ENCODE measurements around the gene DYDC1. TPM values are rescaled to one million over a fixed set of nuclear protein-coding genes. Genes with fewer than 3 reads are reported as not detected.
A peak's percentile ranks its signal among the peaks of the same experiment; 100 is the strongest.

Gene DYDC1
- total RNA-seq (2014; rRNA removed; shearing (Covaris generic)): not detected in 2 replicates

DNA sequence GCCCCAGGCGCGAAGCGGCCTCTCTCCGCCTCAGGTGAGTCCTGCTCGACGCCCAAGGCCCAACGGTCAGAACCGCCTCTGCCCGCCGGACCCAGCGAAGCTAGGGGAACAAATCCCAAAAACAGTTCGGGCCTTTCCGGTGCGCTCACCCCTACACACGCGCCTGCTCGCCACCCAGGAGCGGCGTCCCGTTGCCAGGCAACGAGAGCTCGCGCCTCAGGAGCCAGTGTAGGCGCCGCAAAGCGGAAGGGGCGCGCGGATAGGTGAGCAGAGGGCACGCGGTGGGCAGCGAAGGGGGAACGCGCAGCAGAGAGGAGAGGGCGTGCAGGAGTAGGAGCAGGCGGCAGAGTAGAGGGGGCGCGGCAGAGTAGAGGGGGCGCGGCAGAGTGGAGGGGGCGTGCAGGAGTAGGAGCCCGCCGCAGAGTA is at the start of gene DYDC1, which contains the start of gene DYDC2:
DYDC1 (minus strand) TSS at position 193 of the 426 bp plus-strand sequence. CDS start 4,154 bp downstream, outside the sequence.
DYDC2 (plus strand) TSS at position 219 of the 426 bp plus-strand sequence. CDS start 5,663 bp downstream, outside the sequence.
- no peaks in the 10 kb centered on the region for H3K36me3 ChIP-seq
- H3K4me3 ChIP-seq: no peak within 1 kb of the TSS
- H3K9me3 ChIP-seq (replicated peaks): no peaks in the 10 kb centered on the region
- H3K4me1 ChIP-seq (replicated peaks): peaks cover 4% of the 10 kb centered on the region
- no peak for DNase-seq (ENCODE audit: low read depth in 1 of 2, low spot score in 2 of 2)
- H3K27ac ChIP-seq: no peak within 1 kb of the TSS
- H3K27me3 ChIP-seq (replicated peaks): peaks cover 14% of the 10 kb centered on the region

DNA sequence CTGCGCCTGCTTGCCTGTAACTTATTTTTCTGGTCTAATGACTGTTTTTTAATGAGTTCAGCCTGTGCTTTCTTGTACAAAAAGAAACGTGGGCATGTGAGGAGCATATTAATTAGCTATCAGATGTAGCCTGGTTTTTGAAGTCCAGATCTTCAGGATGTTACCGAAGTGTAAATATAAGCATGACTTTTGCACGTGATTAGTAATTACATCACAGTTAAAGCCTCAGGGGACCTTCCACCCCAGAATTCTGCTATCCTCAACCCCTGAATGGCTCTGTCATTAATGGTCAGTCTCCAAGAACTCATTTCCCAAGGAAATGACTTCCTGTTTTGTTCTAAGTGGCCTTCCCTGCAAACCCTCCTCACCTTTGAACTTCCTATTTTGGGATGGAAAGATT is 49.6 kb upstream of the DYDC1 start:
- H3K27me3 ChIP-seq (replicated peaks): no peaks in the 10 kb centered on the region
- no peak for DNase-seq (ENCODE audit: low read depth in 1 of 2, low spot score in 2 of 2)
- H3K27ac ChIP-seq: no peak overlapping the region

DNA sequence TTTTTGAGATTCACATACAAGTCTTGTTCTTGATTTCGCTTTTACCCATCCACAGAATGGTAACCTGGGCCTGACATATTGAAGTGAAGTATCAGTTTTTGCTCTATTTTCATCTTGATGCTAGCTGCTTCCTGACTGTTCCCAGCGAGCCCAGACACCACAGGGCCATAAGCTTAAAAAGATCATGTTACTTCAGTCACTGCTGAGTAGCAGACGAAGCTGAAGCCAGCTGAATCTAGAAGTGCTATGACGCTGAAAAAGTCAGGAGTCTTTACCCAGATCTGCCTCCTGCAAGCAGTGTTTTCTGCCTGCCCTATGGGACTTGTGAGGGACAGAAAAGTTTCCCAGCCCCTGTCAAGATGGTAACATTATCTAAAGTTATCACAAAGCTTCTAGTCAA is 49.1 kb upstream of the DYDC1 start:
- peaks cover 23% of the 10 kb centered on the region for H3K4me1 ChIP-seq (replicated peaks)
- no peak overlapping the region for H3K27ac ChIP-seq
- H3K9me3 ChIP-seq (replicated peaks): no peaks in the 10 kb centered on the region
- no peak overlapping the region for H3K4me3 ChIP-seq
- no peaks in the 10 kb centered on the region for H3K27me3 ChIP-seq (replicated peaks)
- no peaks in the 10 kb centered on the region for H3K36me3 ChIP-seq
- no peak for DNase-seq (ENCODE audit: low read depth in 1 of 2, low spot score in 2 of 2)

More for the DNA sequence above, 49.6 kb upstream of the DYDC1 start:
- Histone ChIP-seq H3K4me1 (replicated peaks) (peaks cover 29% of the 10 kb centered on the region), H3K36me3 (no peaks in the 10 kb centered on the region), H3K4me3 (no peak overlapping the region), H3K9me3 (replicated peaks) (no peaks in the 10 kb centered on the region)

DNA sequence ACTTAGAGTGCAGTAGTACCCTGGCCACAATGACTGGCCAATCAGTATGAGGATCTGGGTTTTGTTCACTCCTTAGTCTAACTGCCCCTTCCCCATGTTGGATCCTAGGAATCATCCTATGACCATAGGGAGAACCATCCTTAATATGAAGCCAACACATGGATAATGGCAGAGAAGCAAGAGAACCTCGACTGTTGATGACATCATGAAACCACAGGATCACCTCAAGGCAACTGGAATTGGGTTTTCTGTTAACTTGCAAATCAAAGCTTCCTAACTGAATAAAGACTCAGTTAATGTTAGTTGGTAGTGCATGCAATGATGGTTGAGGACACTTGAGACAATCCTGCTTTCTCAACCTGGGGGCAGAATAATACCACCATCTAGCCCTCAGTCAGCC is 48.5 kb upstream of the DYDC1 start:
- no peak for DNase-seq (ENCODE audit: low read depth in 1 of 2, low spot score in 2 of 2)
- H3K4me1 ChIP-seq (replicated peaks): peaks cover 21% of the 10 kb centered on the region
- H3K4me3 ChIP-seq: no peak overlapping the region
- no peak overlapping the region for H3K27ac ChIP-seq
- H3K9me3 ChIP-seq (replicated peaks): no peaks in the 10 kb centered on the region
- H3K27me3 ChIP-seq (replicated peaks): no peaks in the 10 kb centered on the region
- H3K36me3 ChIP-seq: no peaks in the 10 kb centered on the region

DNA sequence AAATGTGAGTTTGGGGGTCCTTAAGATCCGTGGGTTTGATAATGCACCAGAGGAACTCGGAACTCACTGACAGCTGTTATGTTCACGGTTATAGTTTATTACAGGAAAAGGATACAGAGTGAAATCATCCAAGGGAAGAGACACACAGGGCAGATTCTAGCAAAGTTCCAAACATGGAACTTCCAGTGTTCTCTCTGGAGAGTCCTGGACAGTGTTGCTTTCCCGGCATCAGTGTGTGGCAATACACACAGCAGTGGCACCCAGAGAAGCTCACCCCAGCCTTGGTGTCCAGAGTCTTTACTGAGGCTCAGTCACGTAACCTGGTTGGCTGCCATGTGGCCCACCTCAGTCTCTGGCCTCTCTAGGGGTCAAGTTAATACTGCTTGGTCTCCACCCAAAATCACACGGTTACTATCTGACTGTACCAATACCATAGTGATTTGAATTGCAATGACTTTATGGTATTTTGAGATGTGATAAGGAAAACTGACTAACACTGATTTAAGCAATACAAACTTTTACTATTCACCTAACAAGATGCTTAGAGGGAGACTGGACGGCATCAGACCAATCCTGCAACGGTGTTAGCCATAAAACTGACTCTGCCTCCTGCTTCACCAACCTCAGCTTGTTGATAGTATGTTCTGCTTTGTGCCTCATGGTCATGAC is 43.7 kb upstream of the DYDC1 start:
- Histone ChIP-seq H3K36me3 (no peaks in the 10 kb centered on the region), H3K4me3 (no peak overlapping the region), H3K4me1 (replicated peaks) (no peaks in the 10 kb centered on the region), H3K27me3 (replicated peaks) (no peaks in the 10 kb centered on the region), H3K9me3 (replicated peaks) (no peaks in the 10 kb centered on the region), H3K27ac (no peak overlapping the region)
- DNase-seq (ENCODE audit: low read depth in 1 of 2, low spot score in 2 of 2): no peak

DNA sequence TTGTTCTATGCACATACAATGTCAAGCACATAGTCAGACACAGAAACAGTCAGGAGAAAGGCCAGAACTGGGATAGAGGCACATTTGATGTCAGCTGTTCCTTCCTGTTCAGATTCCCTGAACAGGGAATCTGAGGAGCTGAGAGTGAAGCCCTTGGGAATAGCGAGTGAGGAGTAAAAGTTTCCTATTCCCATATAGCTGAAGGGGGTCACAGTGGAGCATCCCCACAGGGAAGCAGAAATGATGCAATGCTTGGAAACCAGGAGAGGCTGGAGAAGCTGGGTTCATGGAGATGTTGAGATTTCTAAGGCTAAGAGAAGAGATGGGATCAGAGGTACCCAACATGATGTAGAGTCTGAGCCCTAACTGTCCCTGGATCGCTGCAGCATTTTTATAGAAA is 40.5 kb upstream of the DYDC1 start:
- DNase-seq (ENCODE audit: low read depth in 1 of 2, low spot score in 2 of 2): no peak
- Histone ChIP-seq H3K27me3 (replicated peaks) (no peaks in the 10 kb centered on the region), H3K4me1 (replicated peaks) (no peaks in the 10 kb centered on the region), H3K4me3 (no peak overlapping the region), H3K27ac (no peak overlapping the region), H3K9me3 (replicated peaks) (no peaks in the 10 kb centered on the region), H3K36me3 (no peaks in the 10 kb centered on the region)

DNA sequence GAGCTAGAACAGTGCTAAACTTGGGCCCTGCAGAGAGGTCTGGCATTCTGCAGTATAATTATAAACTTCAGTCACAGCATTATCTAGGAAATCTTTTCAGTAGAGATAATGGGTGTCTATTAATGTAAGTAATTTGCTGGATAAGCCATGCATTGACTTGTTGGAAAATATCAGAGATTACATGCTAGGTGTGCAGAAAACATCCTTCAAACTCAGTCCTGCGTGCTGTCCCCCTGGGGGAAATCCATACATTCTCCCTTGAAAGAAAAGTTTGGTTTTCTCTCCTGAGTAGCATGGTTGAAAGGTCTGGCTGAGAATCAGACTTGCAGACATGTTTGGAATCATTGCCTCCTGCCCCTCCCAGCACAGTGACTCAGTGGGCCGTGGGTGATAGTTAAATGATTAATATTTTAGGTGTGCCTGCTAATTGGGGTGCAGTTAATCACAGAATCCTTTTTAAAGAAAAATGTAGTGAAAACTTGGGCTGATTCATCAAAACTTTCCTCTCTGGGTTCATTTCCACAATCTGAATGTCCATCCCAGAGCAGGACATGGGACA is 37.9 kb upstream of the DYDC1 start:
- Histone ChIP-seq H3K4me1 (replicated peaks) (no peaks in the 10 kb centered on the region), H3K27me3 (replicated peaks) (no peaks in the 10 kb centered on the region), H3K36me3 (no peaks in the 10 kb centered on the region), H3K4me3 (no peak overlapping the region), H3K27ac (no peak overlapping the region), H3K9me3 (replicated peaks) (no peaks in the 10 kb centered on the region)
- DNase-seq (ENCODE audit: low read depth in 1 of 2, low spot score in 2 of 2): no peak

DNA sequence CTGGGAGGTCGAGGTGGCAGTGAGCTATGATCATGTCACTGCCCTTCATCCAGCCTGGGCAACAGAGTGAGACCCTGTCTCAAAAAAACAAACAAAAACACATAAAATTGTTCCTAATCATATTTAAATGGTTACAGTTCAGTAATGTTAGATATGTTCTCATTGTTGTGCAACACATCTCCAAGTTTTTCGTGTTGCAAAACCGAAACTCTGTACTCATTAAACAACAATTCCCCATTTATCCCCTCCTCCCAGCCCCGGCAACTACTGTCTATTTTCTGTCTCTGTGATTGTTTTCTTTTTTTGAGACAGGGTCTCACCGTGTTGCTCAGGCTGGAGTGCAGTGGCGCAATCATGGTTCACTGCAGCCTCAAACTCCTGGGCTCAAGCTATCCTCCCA is 35.7 kb upstream of the DYDC1 start:
- Histone ChIP-seq H3K4me1 (replicated peaks) (no peaks in the 10 kb centered on the region), H3K27ac (no peak overlapping the region), H3K27me3 (replicated peaks) (no peaks in the 10 kb centered on the region), H3K4me3 (no peak overlapping the region), H3K9me3 (replicated peaks) (no peaks in the 10 kb centered on the region), H3K36me3 (no peaks in the 10 kb centered on the region)
- DNase-seq (ENCODE audit: low read depth in 1 of 2, low spot score in 2 of 2): no peak

DNA sequence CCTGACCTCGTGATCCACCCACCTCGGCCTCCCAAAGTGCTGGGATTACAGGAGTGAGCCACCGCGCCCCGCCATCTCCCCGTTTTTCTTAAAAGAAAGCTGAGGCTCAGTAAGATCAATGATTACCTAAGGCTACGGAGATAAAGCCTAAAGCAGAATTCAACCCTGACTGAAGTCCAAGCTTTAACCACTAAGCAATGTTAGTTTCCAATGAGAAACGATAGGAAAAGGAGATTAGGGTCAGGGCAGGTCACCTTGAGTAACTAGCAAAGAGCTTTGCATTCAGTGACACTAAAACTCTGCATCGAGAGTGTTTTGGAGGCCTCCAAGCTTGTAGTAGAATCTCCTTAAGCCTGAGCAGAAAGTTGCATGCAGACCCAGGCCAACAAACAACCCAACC is 34.2 kb upstream of the DYDC1 start:
- Histone ChIP-seq H3K9me3 (replicated peaks) (no peaks in the 10 kb centered on the region), H3K4me1 (replicated peaks) (no peaks in the 10 kb centered on the region), H3K27ac (no peak overlapping the region), H3K27me3 (replicated peaks) (no peaks in the 10 kb centered on the region), H3K36me3 (no peaks in the 10 kb centered on the region), H3K4me3 (no peak overlapping the region)
- DNase-seq (ENCODE audit: low read depth in 1 of 2, low spot score in 2 of 2): no peak

DNA sequence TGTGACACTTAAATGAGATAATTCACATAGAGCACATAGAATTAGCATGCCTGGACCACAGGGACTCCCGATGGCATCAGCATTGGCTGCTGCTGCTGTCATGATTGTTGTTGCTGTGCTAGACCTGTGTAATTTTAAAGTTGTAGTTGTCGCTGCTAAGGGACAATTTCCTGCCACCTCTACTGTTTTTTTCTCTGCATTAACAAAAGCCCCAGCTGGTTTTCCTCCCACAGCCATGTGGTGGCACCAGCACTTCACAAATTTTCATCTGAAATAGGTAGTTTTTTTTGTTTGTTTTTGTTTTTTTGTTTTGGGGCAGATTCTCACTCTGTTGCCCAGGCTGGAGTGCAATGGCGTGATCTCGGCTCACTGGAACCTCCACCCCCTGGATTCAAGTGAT is 26.4 kb upstream of the DYDC1 start:
- no peak overlapping the region for H3K27ac ChIP-seq
- no peaks in the 10 kb centered on the region for H3K36me3 ChIP-seq
- peak in 1 of 2 experiments; percentile 62 for DNase-seq (ENCODE audit: low read depth in 1 of 2, low spot score in 2 of 2)
- H3K4me1 ChIP-seq (replicated peaks): peaks cover 24% of the 10 kb centered on the region
- H3K4me3 ChIP-seq: no peak overlapping the region
- no peaks in the 10 kb centered on the region for H3K9me3 ChIP-seq (replicated peaks)
- H3K27me3 ChIP-seq (replicated peaks): no peaks in the 10 kb centered on the region

DNA sequence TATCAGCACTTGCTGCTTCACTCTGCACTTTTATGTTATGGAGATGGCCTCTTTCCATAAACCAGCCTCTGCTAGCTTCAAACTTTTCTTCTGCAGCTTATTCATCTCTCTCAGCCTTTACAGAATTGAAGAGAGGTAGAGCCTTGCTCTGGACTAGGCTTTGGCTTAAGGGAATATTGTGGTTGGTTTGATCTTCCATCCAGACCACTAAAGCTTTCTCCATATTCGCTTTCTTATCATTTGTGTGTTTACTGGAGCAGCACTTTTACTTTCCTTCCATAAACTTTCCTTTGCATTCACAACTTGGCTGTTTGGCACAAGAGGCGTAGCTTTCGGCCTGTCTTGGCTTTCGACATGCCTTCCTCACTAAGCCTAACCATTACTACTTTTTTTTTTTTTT is 23.6 kb upstream of the DYDC1 start:
- Histone ChIP-seq H3K27me3 (replicated peaks) (no peaks in the 10 kb centered on the region), H3K4me1 (replicated peaks) (peaks cover 27% of the 10 kb centered on the region), H3K36me3 (no peaks in the 10 kb centered on the region), H3K27ac (no peak overlapping the region), H3K9me3 (replicated peaks) (no peaks in the 10 kb centered on the region), H3K4me3 (no peak overlapping the region)
- DNase-seq (ENCODE audit: low read depth in 1 of 2, low spot score in 2 of 2): no peak

DNA sequence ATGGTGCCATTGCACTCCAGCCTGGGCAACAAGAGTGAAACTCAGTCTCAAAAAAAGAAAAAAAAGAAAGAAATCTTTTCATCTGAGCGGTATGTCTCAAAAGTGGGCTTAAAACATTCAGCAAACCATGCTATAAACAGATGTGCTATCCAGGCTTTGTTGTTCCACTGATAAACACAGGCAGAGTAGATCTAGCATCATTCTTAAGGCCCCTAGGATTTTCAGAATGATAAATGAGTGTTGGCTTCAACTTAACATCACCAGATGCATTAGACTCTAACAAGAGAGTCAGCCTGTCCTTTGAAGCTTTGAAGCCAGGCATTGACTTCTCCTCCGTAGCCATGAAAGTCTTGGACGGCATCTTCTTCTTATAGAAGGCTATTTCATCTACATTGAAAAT is 23.1 kb upstream of the DYDC1 start:
- Histone ChIP-seq H3K4me1 (replicated peaks) (peaks cover 27% of the 10 kb centered on the region), H3K4me3 (no peak overlapping the region), H3K27me3 (replicated peaks) (no peaks in the 10 kb centered on the region), H3K27ac (no peak overlapping the region), H3K36me3 (no peaks in the 10 kb centered on the region), H3K9me3 (replicated peaks) (no peaks in the 10 kb centered on the region)
- DNase-seq (ENCODE audit: low read depth in 1 of 2, low spot score in 2 of 2): no peak

DNA sequence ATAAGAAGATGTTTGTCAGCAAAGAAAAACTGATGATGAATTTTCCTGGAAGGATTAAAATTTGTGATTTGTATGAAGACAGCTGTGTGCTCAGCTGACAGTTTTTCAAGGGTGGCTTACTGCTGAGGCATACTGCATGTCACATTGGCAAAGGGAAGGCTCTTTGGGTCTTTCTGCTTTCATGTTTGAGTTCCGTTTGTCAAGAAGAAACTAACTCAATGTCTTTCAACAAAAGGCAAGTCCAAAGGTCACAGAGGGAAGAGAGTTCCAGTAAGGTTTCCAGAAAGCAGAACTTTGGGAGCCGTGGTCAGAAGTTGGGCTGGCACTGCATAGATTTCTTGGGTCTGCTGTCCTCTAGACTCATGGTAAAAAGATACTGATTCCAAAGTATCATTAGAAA is 16.9 kb upstream of the DYDC1 start:
- no peaks in the 10 kb centered on the region for H3K36me3 ChIP-seq
- H3K9me3 ChIP-seq (replicated peaks): no peaks in the 10 kb centered on the region
- peaks cover 5% of the 10 kb centered on the region for H3K4me1 ChIP-seq (replicated peaks)
- DNase-seq (ENCODE audit: low read depth in 1 of 2, low spot score in 2 of 2): no peak
- no peak overlapping the region for H3K27ac ChIP-seq
- no peak overlapping the region for H3K4me3 ChIP-seq
- no peaks in the 10 kb centered on the region for H3K27me3 ChIP-seq (replicated peaks)

DNA sequence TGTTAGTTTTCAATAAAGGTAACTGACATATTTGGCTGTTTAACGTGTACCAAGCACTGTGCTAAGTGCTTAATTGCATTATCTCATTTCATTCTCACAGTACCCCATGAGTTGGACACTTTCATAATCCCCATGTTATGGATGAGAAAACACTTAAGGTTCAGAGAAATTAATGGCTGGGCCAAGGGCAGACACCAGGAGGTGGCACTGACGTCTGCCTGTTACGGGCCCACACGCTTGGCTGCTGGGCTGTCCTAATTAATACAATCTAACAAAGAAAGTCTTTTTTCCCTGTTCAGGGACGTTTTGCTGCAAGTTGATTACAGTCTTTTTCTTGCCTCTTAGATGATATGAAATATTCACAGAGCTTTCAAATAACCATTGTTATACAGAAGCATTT is 16.1 kb upstream of the DYDC1 start:
- Histone ChIP-seq H3K4me3 (no peak overlapping the region), H3K9me3 (replicated peaks) (no peaks in the 10 kb centered on the region), H3K36me3 (no peaks in the 10 kb centered on the region), H3K4me1 (replicated peaks) (no peaks in the 10 kb centered on the region), H3K27ac (no peak overlapping the region), H3K27me3 (replicated peaks) (no peaks in the 10 kb centered on the region)
- DNase-seq (ENCODE audit: low read depth in 1 of 2, low spot score in 2 of 2): no peak

Measured in SJSA1 (cell line).